OCI-LY7 (cell line): ENCODE measurements around the gene BICC1.

Source experiments
- EZH2phosphoT487 ChIP-seq: fragments of 200-600 bp; sonication (generic); IDR thresholded peaks from 2 replicates; pipeline ENCODE4 v1.6.1; 2018; ENCODE audit warnings: low read depth, borderline replicate concordance, mild to moderate bottlenecking, mixed run types, antibody characterized with exemption, low read length, moderate library complexity, mixed read lengths
- TF ChIP-seq, protein P1 (sequence below): fragments of 200-600 bp; sonication (generic); conservative IDR thresholded peaks from 2 replicates; pipeline ENCODE4 v1.5.1; 2014; ENCODE audit warnings: mild to moderate bottlenecking, antibody characterized with exemption, low read length, moderate library complexity, mixed read lengths

DNA sequence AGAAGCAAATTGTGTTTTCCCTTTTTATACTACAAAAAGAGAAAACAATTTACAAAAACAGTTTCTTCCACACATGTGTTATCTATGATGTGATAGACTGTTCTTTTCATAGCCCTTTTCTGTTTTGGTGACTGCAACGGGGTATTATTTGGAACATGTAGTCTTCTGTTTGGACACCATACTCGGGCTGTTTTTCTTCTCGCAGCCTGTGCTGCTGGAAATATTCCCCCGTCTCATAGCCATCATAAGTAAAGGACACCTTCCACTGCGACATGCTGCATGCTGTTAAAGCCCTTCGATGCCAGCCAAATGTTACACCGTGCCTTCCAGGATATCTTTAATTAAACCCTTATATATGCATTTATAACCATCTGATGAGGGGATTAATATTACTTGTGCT lies 222.4 kb downstream of the BICC1 start:
- TF ChIP-seq, protein P1, sequence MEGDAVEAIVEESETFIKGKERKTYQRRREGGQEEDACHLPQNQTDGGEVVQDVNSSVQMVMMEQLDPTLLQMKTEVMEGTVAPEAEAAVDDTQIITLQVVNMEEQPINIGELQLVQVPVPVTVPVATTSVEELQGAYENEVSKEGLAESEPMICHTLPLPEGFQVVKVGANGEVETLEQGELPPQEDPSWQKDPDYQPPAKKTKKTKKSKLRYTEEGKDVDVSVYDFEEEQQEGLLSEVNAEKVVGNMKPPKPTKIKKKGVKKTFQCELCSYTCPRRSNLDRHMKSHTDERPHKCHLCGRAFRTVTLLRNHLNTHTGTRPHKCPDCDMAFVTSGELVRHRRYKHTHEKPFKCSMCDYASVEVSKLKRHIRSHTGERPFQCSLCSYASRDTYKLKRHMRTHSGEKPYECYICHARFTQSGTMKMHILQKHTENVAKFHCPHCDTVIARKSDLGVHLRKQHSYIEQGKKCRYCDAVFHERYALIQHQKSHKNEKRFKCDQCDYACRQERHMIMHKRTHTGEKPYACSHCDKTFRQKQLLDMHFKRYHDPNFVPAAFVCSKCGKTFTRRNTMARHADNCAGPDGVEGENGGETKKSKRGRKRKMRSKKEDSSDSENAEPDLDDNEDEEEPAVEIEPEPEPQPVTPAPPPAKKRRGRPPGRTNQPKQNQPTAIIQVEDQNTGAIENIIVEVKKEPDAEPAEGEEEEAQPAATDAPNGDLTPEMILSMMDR = no peak
- TF ChIP-seq EZH2phosphoT487 = no peak
